PC-3 (cell line): ENCODE measurements around the gene CSTPP1. TPM values are rescaled to one million over a fixed set of nuclear protein-coding genes. Genes with fewer than 3 reads are reported as not detected.

ENCODE experiments used
- ATAC-seq: fragments of 200-7000 bp; cut with Tn5 transposase; 2 replicates; pipeline ENCODE4 v1.9.1; 2020; ENCODE audit warnings: mild to moderate bottlenecking, moderate library complexity
- BruUV-seq: library from RNA; stranded (reverse); fragments of 400-500 nt; replicated peaks from 2 replicates; lab custom pipeline; 2021; lab: Mats Ljungman, UMichigan
- CTCF ChIA-PET: fragments of 300-600 bp; sonication (Branson Sonifier 250); formaldehyde crosslinking; loops from one replicate; lab custom pipeline; 2022; ENCODE audit warnings: antibody characterized with exemption; lab: Charles Lee
- POLR2A ChIA-PET: fragments of 300-600 bp; sonication (Branson Sonifier 250); formaldehyde crosslinking; loops from one replicate; lab custom pipeline; 2022; ENCODE audit warnings: antibody characterized with exemption; ENCODE audit not compliant: unreplicated experiment; lab: Charles Lee
- DNase-seq: peaks from one replicate; pipeline ENCODE4 v3.0.0-alpha.2; 2015
- H2AFZ ChIP-seq: fragments of 300-600 bp; sonication (generic); 2 replicates; pipeline ENCODE4 v1.6.0; 2016; ENCODE audit warnings: antibody characterized with exemption, low read length
- H3F3A ChIP-seq: fragments of 300-600 bp; sonication (generic); one replicate; pipeline ENCODE4 v1.6.0; 2017; ENCODE audit warnings: antibody characterized with exemption, low read length, control low read depth, mild to moderate bottlenecking; ENCODE audit not compliant: unreplicated experiment
- H3K27ac ChIP-seq: fragments of 300-600 bp; sonication (generic); 2 replicates; pipeline ENCODE4 v1.5.1; 2016; ENCODE audit warnings: mild to moderate bottlenecking, low read length
- H3K27me3 ChIP-seq: fragments of 300-600 bp; sonication (generic); 2 replicates; pipeline ENCODE4 v1.6.1; 2016; ENCODE audit warnings: low read length, mixed read lengths
- H3K36me3 ChIP-seq: fragments of 300-600 bp; sonication (generic); 2 replicates; pipeline ENCODE4 v1.6.1; 2016; ENCODE audit warnings: low read depth, mixed run types, low read length, mixed read lengths
- H3K4me1 ChIP-seq: fragments of 300-600 bp; sonication (generic); 2 replicates; pipeline ENCODE4 v1.5.1; 2016; ENCODE audit warnings: low read length; ENCODE audit not compliant: insufficient read depth
- H3K4me2 ChIP-seq: fragments of 300-600 bp; sonication (generic); 2 replicates; pipeline ENCODE4 v1.6.0; 2016; ENCODE audit warnings: low read length
- H3K4me3 ChIP-seq: fragments of 300-600 bp; sonication (generic); 2 replicates; pipeline ENCODE4 v1.5.1; 2016; ENCODE audit warnings: mild to moderate bottlenecking, low read length, mixed read lengths
- H3K79me2 ChIP-seq: fragments of 300-600 bp; sonication (generic); 2 replicates; pipeline ENCODE4 v1.6.1; 2017; ENCODE audit warnings: low read length, mixed read lengths
- H3K9ac ChIP-seq: fragments of 300-600 bp; sonication (generic); 2 replicates; pipeline ENCODE4 v1.6.0; 2016; ENCODE audit warnings: mild to moderate bottlenecking, low read length
- H3K9me2 ChIP-seq: fragments of 300-600 bp; sonication (generic); replicated peaks from 2 replicates; pipeline ENCODE4 v1.6.1; 2016; ENCODE audit warnings: mixed run types, low read length, mixed read lengths
- H3K9me3 ChIP-seq: fragments of 300-600 bp; sonication (generic); 2 replicates; pipeline ENCODE4 v1.6.1; 2016; ENCODE audit warnings: low read length, mixed read lengths
- H4K20me1 ChIP-seq: fragments of 300-600 bp; sonication (generic); 2 replicates; pipeline ENCODE4 v1.6.1; 2016; ENCODE audit warnings: low read length, mixed read lengths
- CTCF ChIP-seq: fragments of 300-600 bp; sonication (generic); conservative IDR thresholded peaks from 2 replicates; pipeline ENCODE4 v1.5.1; 2017; ENCODE audit warnings: antibody characterized with exemption, low read depth, mild to moderate bottlenecking, low read length
- EZH2 ChIP-seq: fragments of 300-600 bp; sonication (generic); IDR thresholded peaks from one replicate; pipeline ENCODE4 v1.6.1; 2017; ENCODE audit warnings: antibody characterized with exemption, mild to moderate bottlenecking, low read length; ENCODE audit not compliant: unreplicated experiment
- EZH2phosphoT487 ChIP-seq: fragments of 300-600 bp; sonication (generic); IDR thresholded peaks from 2 replicates; pipeline ENCODE4 v1.6.1; 2018; ENCODE audit warnings: mild to moderate bottlenecking, antibody characterized with exemption, low read length, borderline replicate concordance
- intact Hi-C: fragments of 100-400 bp; cut with micrococcal nuclease; formaldehyde crosslinking; loops from 2 replicates; pipeline ENCODE4 v1.9.0; 2023
- total RNA-seq: library from RNA; depleted of rRNA; stranded (reverse); fragments of >200 nt; gene quantifications from 2 replicates; pipeline ENCODE4 v1.2.3, GENCODE V29; 2014

CSTPP1 gene
- total RNA-seq, 1 experiment from 2014 or later: 21.7 TPM

- no peaks in the 10 kb centered on the region for H3K9me2 ChIP-seq
- ChIA-PET POLR2A (no interaction called here), CTCF (no interaction called here)
- peak overlapping the region; percentile 22; the same call in 1 of the 2 replicates for H3K4me2 ChIP-seq
- intact Hi-C loops: no loop called here
- peak; percentile 53 for ATAC-seq
- H3K27me3 ChIP-seq: no peaks in the 10 kb centered on the region
- no peak overlapping the region for H3K27ac ChIP-seq
- no peaks in the 10 kb centered on the region for H3F3A ChIP-seq
- no peak overlapping the region for H2AFZ ChIP-seq
- no peak overlapping the region for H3K9ac ChIP-seq
- peaks cover 8% of the 10 kb centered on the region for H3K4me1 ChIP-seq
- TF ChIP-seq EZH2phosphoT487: no peak
- no peak for TF ChIP-seq CTCF
- no peak for TF ChIP-seq EZH2
- peak; percentile 73 for DNase-seq
- H3K9me3 ChIP-seq: no peaks in the 10 kb centered on the region
- BruUV-seq: no TSS peak
- no peaks in the 10 kb centered on the region for H4K20me1 ChIP-seq
- no peaks in the 10 kb centered on the region for H3K79me2 ChIP-seq
- no peak overlapping the region for H3K4me3 ChIP-seq
- no peaks in the 10 kb centered on the region for H3K36me3 ChIP-seq
These were observed 38.0 kb upstream of the CSTPP1 start for GRCh38 chr11:46898396-46899095.

- intact Hi-C loops: no loop called here
- BruUV-seq: no TSS peak
- H3K79me2 ChIP-seq: no peaks in the 10 kb centered on the region
- H3K27ac ChIP-seq: no peak overlapping the region
- TF ChIP-seq EZH2: no peak
- no peak for TF ChIP-seq EZH2phosphoT487
- no peak for TF ChIP-seq CTCF
- no peaks in the 10 kb centered on the region for H3K9me2 ChIP-seq
- ChIA-PET POLR2A (no interaction called here), CTCF (no interaction called here)
- H3K36me3 ChIP-seq: no peaks in the 10 kb centered on the region
- no peak for DNase-seq
- H3K4me2 ChIP-seq: no peak overlapping the region
- peaks cover 8% of the 10 kb centered on the region for H3K4me1 ChIP-seq
- no peak for ATAC-seq
- no peaks in the 10 kb centered on the region for H4K20me1 ChIP-seq
- no peaks in the 10 kb centered on the region for H3K9me3 ChIP-seq
- H3K27me3 ChIP-seq: no peaks in the 10 kb centered on the region
- no peaks in the 10 kb centered on the region for H3F3A ChIP-seq
- H3K4me3 ChIP-seq: no peak overlapping the region
- H3K9ac ChIP-seq: no peak overlapping the region
- no peak overlapping the region for H2AFZ ChIP-seq
These were observed 37.0 kb upstream of the CSTPP1 start for GRCh38 chr11:46899501-46900025.

- no peaks in the 10 kb centered on the region for H3K79me2 ChIP-seq
- H2AFZ ChIP-seq: no peak overlapping the region
- no peak for TF ChIP-seq CTCF
- TF ChIP-seq EZH2: no peak
- no peak for TF ChIP-seq EZH2phosphoT487
- H3K4me2 ChIP-seq: no peak overlapping the region
- BruUV-seq: no TSS peak
- H3K9ac ChIP-seq: no peak overlapping the region
- H3K9me3 ChIP-seq: no peaks in the 10 kb centered on the region
- no peaks in the 10 kb centered on the region for H3K9me2 ChIP-seq
- H3K4me1 ChIP-seq: peaks cover 8% of the 10 kb centered on the region
- H3K27me3 ChIP-seq: no peaks in the 10 kb centered on the region
- no peaks in the 10 kb centered on the region for H3F3A ChIP-seq
- H4K20me1 ChIP-seq: no peaks in the 10 kb centered on the region
- ChIA-PET POLR2A (no interaction called here), CTCF (no interaction called here)
- H3K36me3 ChIP-seq: no peaks in the 10 kb centered on the region
- no peak overlapping the region for H3K4me3 ChIP-seq
- ATAC-seq: no peak
- intact Hi-C loops: no loop called here
- H3K27ac ChIP-seq: no peak overlapping the region
- no peak for DNase-seq
These were observed 36.3 kb upstream of the CSTPP1 start for GRCh38 chr11:46900091-46900746.
